Measurements from ENCODE around the gene CIB1.
"Not testable (repeated sequence)": the region's sequence is repeated elsewhere in the genome, so short reads cannot be mapped to it uniquely, and the experiment has no call there.

Gene CIB1

GRCh38 chr15:90192961-90193786 is 40.6 kb downstream of the CIB1 start:
- no peak for DNase-seq (ENCODE audit: low read depth)

DNA sequence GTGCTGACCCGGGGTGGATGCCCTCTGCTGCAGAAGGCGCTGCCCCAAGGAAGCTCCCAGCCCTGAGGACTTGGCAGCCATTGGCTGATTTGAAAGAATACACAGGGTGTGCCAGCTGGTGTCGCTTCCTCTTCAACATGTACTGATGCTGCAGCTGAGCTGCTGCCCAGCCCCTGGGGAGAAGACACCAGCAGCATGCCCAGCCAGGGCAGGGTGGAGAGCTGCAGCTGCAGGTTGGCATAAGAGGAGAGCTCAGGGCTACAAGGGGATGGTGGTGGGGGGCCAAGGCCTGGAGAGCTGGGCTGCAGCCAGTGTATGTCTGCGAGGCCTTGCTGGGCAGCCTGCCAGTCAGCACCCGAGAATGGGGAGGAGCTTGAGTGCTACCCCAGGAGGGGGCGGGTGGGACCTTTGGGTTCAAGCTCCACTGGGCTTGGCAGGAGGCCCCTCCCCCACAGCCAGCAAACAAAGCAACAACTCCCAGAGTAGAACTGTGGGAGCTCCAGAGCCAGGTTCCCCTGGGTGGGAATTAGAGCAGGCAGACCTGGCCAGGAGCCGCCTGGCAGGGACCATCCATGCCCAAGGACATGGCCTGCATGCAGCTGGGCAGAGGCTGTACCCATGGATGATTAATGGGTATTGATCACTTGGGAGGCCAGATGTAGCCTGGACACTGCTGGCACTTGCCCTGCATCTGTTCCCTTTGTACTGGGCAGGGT is 41.8 kb downstream of the CIB1 start:
- no peak for DNase-seq (ENCODE audit: low read depth)

DNA sequence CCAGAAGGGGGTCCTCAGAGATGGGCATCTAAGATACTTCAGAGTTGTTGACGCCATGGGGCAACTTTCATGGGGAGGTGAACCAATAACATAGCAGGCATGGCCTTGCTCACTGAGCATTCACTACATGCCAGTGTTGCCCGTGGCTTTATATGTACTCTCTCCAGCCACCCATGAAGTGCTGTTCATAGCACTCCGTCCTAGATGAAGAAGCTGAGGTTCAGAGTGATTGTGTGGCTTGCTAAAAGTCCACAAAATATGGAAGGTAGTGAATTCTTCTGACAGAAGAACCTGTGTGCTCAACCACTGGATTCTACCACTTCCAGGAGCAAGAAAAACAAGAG is 42.4 kb downstream of the CIB1 start:
- DNase-seq (ENCODE audit: low read depth): no peak

GRCh38 chr15:90190606-90191343 is 43.0 kb downstream of the CIB1 start:
- no peak for DNase-seq (ENCODE audit: low read depth)

DNA sequence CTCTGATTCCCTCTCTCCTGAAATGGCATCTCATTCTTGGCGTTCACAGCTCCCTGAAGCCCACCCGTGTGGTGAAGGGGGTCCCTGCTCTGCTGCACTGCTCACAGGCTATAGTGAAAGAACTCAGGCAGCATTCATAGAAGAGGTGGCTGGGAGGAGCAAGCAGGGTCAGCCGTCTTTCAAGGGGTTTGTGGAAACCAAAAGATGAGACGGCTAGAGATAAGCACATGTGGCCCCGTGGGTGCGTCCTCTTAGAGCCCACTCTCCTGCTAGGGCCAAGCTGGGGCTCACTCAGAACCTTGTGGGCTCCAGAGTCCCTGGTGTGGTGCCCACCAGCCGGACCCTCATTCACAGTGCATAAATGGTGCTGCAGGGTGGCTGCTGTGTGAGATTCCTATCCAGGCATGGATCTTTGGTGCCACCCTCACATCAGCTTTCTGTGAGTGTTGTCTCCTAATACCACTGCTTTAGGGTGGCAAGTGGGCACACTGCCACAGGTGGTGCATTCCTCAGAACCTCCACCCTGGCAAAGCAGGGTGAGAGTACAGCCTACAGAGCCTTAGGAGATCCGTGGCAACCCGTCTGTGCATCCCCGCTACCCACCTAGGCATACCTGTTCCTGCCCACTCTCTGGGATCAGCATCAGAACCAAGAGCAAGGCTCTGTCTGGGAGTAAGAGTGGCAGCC is 43.8 kb downstream of the CIB1 start:
- DNase-seq (ENCODE audit: low read depth): no peak

GRCh38 chr15:90188914-90189748 is 44.6 kb downstream of the CIB1 start:
- DNase-seq (ENCODE audit: low read depth): no peak

- not testable (repeated sequence) for DNase-seq (ENCODE audit: low read depth)
Observed at GRCh38 chr15:90188065-90188464, 45.7 kb downstream of the CIB1 start.

DNA sequence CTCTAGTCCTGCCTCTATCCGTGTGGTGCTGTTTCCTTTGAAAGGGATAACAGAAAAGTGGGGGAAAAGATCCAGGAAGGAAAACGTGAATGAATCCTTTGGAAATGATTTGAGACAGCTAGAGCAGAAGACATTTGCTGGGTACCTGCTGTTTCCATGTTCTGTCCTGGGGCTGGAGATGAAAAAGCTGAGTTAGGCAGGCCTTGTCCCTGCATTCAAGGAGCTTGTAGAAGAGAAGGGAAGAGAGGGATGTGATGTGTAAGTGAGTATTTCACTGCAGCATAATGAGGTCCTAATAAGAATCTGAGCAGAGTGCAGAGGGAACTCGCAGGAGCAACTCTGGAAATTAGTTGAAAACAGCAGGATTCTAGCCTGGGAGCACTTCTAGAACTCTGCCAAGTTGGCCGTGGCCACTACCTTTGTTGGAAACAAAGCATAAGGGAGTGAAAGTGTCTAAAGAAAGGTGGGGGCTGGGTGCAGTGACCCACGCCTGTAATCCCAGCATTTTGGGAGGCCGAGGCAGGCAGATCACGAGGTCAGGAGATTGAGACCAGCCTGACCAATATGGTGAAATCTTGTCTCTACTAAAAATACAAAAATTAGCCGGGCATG is 46.4 kb downstream of the CIB1 start:
- DNase-seq (ENCODE audit: low read depth): no peak

GRCh38 chr15:90184786-90185704 is 48.7 kb downstream of the CIB1 start:
- DNase-seq (ENCODE audit: low read depth): peak; percentile 31

DNA sequence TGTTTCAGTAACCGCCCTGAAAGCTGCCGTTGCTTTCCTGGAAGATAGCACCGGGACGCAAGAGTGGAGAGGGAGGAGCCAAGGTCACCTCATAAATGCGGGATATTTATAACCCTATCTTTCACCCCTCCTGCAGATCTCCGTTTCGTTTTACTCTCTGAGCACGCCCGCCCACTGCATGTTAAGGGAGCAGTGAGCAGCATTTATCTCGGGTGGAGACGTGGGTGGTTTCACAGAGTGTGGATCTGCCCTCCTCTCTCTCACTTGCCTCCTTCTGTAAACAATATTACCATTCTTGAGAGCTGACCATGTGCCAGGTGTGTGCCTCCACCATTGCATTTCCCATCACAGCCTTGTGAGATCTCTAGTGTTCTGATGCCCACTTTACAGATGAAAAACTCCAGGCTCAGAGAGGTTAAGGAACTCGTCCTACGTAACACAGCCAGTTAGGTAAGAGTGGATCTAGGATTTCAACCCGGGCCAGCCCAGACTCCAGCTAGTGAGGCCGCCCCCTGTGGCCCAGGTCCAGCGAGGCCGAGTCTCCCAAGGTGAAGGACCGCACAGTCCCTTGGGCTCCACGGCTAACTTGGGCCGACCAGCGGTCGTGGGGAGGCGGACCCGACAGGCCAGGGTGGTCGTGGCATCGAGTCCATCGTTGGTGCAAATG is 49.5 kb downstream of the CIB1 start:
- DNase-seq (ENCODE audit: low read depth): no peak

DNA sequence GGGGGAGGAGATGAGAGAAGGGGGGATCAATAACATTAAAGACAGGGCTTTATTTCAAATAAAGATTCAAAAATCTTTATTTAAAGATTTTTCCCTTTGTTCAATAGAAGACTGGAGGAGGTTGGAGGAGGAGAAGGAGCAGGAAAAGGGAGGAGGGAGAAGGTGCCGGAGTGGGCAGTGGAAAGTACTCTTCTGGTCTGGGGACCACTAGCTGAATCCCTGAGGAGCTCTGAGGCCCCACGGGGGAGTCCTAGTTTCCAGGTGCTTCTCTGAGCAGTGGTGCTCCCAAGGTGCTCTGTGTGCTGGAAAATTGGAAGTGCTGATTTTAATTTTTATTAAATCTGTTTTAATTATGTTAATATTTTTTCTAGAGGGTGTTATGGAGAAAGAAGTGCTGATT is 52.0 kb downstream of the CIB1 start:
- no peak for DNase-seq (ENCODE audit: low read depth)
